GM21360 (cell line): ENCODE results near the gene PTPRK.
"Not testable (repeated sequence)": the region's sequence is repeated elsewhere in the genome, so short reads cannot be mapped to it uniquely, and the experiment has no call there.

Experiments used
- ATAC-seq: cut with Tn5 transposase; IDR thresholded peaks from one replicate; pipeline ENCODE4 v1.9.1; 2021; ENCODE audit warnings: mild to moderate bottlenecking, moderate library complexity; ENCODE audit not compliant: unreplicated experiment

The PTPRK gene

GRCh38 chr6:128452713-128453112 is 67.7 kb downstream of the PTPRK start:
- no peak for ATAC-seq

DNA sequence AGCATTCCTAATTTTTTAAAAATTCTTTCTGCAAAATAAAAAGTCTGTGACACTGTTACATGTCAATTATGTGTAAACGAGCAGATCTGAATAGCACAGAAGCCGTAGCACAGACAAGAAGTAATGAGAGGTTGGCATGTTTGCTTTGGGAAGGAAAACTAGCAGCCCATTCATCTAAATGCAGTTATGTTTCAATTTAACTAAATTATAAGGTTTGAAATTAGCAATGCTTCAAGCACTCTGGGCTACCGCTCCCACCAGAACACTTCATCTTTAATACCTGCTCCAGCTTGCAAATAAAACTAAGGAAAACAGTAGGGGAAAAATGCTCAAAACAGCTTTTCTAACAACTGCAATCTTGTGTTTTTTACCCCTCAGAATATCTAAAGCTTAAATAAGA is 73.9 kb downstream of the PTPRK start:
- no peak for ATAC-seq

DNA sequence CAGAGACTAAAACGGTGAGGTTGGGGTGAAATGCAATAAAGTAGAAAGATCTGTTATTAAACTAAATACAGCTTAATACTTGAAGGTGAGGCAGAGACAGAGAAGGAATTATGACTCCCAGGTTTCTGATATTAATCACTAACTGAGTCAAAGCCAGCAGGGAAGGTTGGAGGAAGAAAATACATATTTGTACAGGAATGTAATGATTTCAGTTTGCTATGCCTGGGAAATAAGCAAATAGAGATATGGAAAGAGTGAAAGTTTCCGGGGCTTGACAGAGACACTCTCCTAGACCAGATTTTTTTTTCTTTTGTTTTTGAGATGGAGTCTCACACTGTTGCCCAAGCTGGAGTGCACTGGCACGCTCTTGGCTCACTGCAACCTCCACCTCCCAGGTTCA is 76.8 kb downstream of the PTPRK start:
- ATAC-seq, result no peak

GRCh38 chr6:128439627-128440026 is 80.8 kb downstream of the PTPRK start:
- no peak for ATAC-seq

DNA sequence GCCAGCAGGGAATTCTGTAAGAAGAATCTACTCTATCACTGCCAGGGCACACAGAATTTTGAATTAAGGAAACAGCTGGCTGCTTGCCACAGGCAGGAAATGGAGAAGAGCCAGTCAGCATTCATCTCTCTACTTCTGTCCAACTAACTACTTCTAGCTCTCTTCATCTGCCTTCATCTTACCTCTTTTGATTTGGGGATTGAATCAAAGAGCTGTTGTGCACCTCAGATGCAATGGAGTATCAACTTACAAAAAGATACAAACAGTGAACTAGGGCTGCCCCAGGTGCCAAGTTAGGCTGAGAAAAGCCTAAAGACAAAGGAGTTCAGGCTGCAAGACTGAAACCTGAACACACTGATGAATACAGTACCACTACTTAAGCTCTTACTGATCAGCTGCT is 82.0 kb downstream of the PTPRK start:
- ATAC-seq, result no peak

DNA sequence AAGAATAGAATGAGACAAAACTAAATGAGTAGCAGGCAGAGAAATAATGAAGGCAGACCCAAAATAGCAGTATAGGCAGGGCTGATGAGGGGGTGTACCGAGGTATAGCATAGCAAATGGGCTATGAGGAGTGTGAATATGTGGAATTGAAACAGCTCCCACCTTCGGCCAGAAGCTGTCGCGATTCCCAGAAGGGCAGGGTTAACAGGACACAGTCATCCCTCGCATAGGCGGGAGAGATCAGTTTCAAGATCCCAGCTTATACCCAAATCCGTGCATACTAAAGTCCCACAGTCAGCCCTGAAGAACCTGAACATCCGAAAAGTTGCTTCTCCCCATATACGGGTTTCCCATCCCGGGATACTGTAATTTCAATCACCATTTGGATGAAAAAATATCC is 82.7 kb downstream of the PTPRK start:
- ATAC-seq, result no peak

- not testable (repeated sequence) for ATAC-seq
Measured at GRCh38 chr6:128434752-128435151, 85.6 kb downstream of the PTPRK start.

GRCh38 chr6:128432394-128432793 is 88.0 kb downstream of the PTPRK start:
- no peak for ATAC-seq

GRCh38 chr6:128427139-128427538 is 93.3 kb downstream of the PTPRK start:
- ATAC-seq, result no peak

- ATAC-seq, result no peak
Measured at GRCh38 chr6:128425856-128426255, 94.5 kb downstream of the PTPRK start.

DNA sequence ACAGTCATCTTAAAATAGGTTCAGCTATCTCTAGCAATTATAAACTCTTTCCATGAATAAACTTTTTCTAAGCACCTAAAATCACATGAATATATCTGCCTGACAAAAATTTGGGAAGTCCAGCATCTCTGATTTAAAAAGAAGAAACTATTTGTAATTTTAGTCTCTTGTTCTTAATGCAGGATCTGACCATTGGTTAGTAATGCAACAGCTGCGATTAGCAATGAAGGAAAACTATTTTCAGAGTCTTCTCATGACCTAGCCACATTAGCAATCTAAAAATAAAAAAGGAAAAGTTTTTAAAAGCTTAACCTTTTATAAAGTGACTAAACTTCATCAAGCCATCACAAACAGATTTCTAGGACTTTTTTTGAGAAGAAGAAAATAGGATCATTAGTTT is 97.5 kb downstream of the PTPRK start:
- no peak for ATAC-seq

GRCh38 chr6:128422200-128422599 is 98.2 kb downstream of the PTPRK start:
- ATAC-seq, result no peak

DNA sequence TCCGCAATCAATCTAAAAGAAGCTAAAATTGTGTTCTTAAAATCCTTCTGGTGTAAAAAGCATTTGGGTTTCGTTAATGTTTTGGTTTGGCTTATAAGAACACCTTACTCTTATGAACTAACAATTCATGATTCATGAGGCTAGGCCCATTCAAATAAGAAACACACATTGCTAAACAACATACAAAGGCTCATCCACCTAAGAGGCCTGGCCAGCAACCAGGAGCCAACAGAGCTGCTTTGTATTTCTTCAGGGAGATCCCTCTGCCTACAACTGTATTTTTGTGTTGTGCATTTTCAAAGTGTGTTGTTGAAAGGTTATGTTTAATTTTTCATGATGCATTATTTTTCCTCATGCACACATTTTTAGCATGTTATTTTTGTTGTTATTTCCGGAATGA is 98.6 kb downstream of the PTPRK start:
- no peak for ATAC-seq

DNA sequence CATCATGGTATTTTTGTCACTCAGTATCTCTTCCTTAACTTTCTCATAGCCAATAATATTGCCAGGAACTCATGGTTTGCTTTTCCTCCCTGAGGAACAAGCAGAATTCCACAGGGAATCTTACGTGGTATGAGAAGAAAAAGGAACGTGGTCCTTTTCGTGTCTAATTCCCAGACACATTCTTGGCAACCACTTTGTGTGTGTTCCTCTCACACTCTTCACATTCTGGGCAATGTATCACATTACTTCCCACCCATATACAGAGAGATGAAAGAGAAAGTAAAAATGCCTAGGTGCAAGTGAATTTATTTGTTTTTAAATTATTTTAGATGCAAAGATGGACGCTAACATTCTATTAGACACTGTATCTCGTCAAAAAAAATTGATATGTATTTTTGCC is 102.7 kb downstream of the PTPRK start:
- ATAC-seq, result no peak

GRCh38 chr6:128415387-128415786 is 105.0 kb downstream of the PTPRK start:
- ATAC-seq, result no peak

GRCh38 chr6:128414943-128415342 is 105.5 kb downstream of the PTPRK start:
- ATAC-seq, result no peak

DNA sequence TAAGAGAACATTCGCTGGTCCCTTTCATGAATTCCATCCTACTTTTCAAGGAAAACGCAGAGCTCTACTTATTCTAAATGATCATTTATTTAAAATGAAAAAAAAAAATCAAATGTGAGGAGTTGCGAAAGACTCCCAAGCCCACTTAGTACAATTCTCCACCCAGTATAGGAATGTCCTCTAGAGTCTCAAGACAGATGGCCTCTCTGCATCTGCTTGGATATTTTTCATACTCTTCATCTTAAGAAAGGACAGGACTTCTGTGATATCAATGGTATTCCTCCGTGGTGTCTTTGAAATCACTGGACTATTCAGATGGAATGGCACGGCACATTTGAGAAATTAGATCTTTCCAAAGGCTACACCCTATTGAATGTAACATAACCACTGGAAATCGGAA is 107.1 kb downstream of the PTPRK start:
- no peak for ATAC-seq

GRCh38 chr6:128412680-128413079 is 107.7 kb downstream of the PTPRK start:
- ATAC-seq, result no peak

DNA sequence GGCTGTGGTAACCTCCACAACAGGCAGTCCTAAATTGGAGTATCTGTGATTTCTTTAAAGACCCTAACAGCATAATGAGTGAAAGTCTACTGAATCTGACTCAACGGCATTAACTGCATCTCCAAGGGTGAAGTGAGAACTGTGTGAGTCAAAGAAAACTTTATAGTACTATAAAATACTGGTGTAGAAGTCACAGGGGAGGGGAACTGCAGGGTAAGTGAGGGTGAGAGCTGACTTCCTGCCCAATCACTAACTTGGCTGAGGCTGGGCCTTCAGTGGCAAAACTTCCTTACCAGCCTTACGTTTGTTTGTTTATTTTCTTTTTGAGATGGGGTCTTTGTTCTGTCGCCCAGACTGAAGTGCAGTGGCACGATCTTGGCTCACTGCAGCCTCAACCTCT is 109.8 kb downstream of the PTPRK start:
- no peak for ATAC-seq

- no peak for ATAC-seq
Measured at GRCh38 chr6:128409003-128409402, 111.4 kb downstream of the PTPRK start.

- no peak for ATAC-seq
Measured at GRCh38 chr6:128406453-128406852, 113.9 kb downstream of the PTPRK start.

DNA sequence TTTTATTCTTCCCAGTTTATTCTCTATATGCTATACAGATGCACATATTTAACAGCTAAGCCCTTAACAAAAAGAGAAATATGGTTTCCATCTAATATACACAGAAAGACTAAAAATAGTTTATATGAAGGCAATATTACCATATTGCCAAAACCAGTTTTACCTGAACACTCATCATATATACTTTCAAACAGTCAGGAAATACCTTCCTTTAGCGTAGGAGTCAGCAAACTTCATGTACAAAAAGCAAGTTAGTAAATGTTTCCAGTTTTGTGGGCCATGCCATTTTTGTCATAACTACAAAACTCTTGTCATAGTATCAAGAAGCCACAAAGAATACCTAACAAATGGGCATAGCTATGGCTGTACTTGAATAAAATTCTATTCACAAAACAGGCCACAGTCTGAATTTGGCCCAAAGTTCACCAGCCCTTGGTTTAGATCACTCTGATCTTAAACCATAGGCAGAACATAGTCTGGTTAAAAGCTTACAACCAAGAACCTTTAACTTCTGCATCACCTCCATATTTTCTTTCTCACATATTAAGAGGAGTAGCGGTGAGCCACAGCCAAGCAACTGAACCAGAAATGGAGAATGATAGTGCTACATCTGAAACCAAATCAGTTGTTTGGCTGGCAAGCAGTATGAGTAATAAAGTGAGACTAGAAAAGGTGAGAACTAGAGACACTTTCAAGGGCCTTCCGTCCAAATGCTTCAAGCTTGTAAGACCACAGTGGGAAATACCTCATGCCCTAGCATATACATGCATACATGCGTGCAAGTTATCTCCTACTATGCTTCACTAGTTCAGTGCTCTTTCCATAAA is 116.6 kb downstream of the PTPRK start:
- ATAC-seq, result no peak

- ATAC-seq, result no peak
Measured at GRCh38 chr6:128400875-128401274, 119.5 kb downstream of the PTPRK start.
